Measurements from ENCODE around the gene CTAG1A. TPM values are rescaled to one million over a fixed set of nuclear protein-coding genes. Genes with fewer than 3 reads are reported as not detected.
"Not testable (repeated sequence)": the region's sequence is repeated elsewhere in the genome, so short reads cannot be mapped to it uniquely, and the experiment has no call there.

CTAG1A gene
- total RNA-seq, 1 experiment from 2014 or later: not detected

DNA sequence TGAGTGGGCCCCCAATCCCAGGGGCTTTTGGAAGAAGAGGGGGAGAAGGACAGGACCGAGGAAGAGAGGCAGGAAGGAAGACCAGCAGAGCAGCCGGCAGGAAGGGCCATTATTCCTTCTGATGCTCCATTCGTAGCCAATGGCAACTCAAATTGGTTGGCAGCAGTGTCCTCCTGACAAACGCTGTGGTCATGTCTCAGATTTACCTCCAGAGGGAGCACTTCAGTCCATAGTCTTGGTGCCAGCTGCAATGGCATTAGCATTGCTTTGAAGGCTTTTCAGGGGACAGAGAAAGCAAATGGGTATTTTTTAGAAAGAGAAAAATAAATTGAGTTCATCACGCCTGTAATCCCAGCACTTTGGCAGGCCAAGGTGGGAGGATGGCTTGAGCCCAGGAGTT, 44.0 kb downstream of the CTAG1A start:
- not testable (repeated sequence) for H3K4me3 ChIP-seq; DNase-seq; H3K9me3 ChIP-seq (replicated peaks); H3K27ac ChIP-seq; H3K36me3 ChIP-seq; H3K4me1 ChIP-seq; H3K27me3 ChIP-seq

DNA sequence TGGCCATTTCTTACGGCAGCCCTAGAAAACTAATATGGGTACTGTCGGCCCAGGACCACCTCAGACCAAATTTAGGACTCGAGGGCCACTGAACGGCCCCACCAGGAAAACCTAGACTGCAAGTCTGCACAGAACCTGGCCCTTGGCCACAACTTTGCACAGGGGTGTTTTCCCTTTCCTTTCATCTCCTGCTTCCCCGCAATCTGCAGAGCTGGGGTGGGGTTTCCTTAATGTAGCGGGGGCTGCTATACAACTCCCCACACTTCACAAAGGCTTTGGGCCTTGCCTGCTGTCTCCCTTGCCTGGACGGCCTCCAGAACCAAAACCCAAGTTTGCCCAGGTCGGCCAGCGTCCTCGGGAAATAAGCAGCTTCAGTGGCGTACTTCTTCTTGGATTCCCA, 46.0 kb downstream of the CTAG1A start:
- DNase-seq; H3K4me3 ChIP-seq; H3K9me3 ChIP-seq (replicated peaks); H3K27me3 ChIP-seq; H3K4me1 ChIP-seq; H3K27ac ChIP-seq; H3K36me3 ChIP-seq: not testable (repeated sequence)

GRCh38 chrX:154633661-154634060, 48.7 kb downstream of the CTAG1A start:
- H3K27ac ChIP-seq; H3K4me3 ChIP-seq; DNase-seq; H3K4me1 ChIP-seq; H3K36me3 ChIP-seq; H3K27me3 ChIP-seq; H3K9me3 ChIP-seq (replicated peaks): not testable (repeated sequence)

Other genes starting within 250 kb of the CTAG1A start
- 142 and 173 TPM in 2 replicates for gene FLNA, start 210.5 kb upstream of the CTAG1A start, total RNA-seq (2014; rRNA removed; shearing (Covaris generic))
- gene EMD, start 205.8 kb upstream of the CTAG1A start, total RNA-seq (2014; rRNA removed; shearing (Covaris generic)): 40.1 and 41.3 TPM in 2 replicates
- 3,093 and 3,558 TPM in 2 replicates for gene RPL10, start 186.8 kb upstream of the CTAG1A start, total RNA-seq (2014; rRNA removed; shearing (Covaris generic))
- 20.9 and 21.7 TPM in 2 replicates for gene DNASE1L1, start 175.9 kb upstream of the CTAG1A start, total RNA-seq (2014; rRNA removed; shearing (Covaris generic))
- 8.1 and 12.1 TPM in 2 replicates for gene TAFAZZIN, start 173.6 kb upstream of the CTAG1A start, total RNA-seq (2014; rRNA removed; shearing (Covaris generic))
- 30.4 and 32.0 TPM in 2 replicates for gene ATP6AP1, start 156.5 kb upstream of the CTAG1A start, total RNA-seq (2014; rRNA removed; shearing (Covaris generic))
- gene GDI1, start 148.0 kb upstream of the CTAG1A start, total RNA-seq (2014; rRNA removed; shearing (Covaris generic)): 66.8 and 75.8 TPM in 2 replicates
- 44.2 and 48.7 TPM in 2 replicates for gene FAM50A, start 141.0 kb upstream of the CTAG1A start, total RNA-seq (2014; rRNA removed; shearing (Covaris generic))
- 2.3 and 12.8 TPM in 2 replicates for gene PLXNA3, start 126.9 kb upstream of the CTAG1A start, total RNA-seq (2014; rRNA removed; shearing (Covaris generic))
- 20.6 and 21.0 TPM in 2 replicates for gene LAGE3, start 105.9 kb upstream of the CTAG1A start, total RNA-seq (2014; rRNA removed; shearing (Covaris generic))
- 39.4 and 40.8 TPM in 2 replicates for gene UBL4A, start 98.5 kb upstream of the CTAG1A start, total RNA-seq (2014; rRNA removed; shearing (Covaris generic))
- 13.2 and 13.7 TPM in 2 replicates for gene SLC10A3, start 94.5 kb upstream of the CTAG1A start, total RNA-seq (2014; rRNA removed; shearing (Covaris generic))
- 12.2 and 13.6 TPM in 2 replicates for gene FAM3A, start 68.9 kb upstream of the CTAG1A start, total RNA-seq (2014; rRNA removed; shearing (Covaris generic))
- 19.4 and 21.9 TPM in 2 replicates for gene G6PD, start 38.3 kb upstream of the CTAG1A start, total RNA-seq (2014; rRNA removed; shearing (Covaris generic))
- 9.5 and 10.5 TPM in 2 replicates for gene IKBKG, start 37.5 kb upstream of the CTAG1A start, total RNA-seq (2014; rRNA removed; shearing (Covaris generic))
- not detected in 2 replicates for gene CTAG1B, start 34.1 kb downstream of the CTAG1A start, total RNA-seq (2014; rRNA removed; shearing (Covaris generic))
- 4.1 and 4.2 TPM in 2 replicates for gene CTAG2, start 68.4 kb downstream of the CTAG1A start, total RNA-seq (2014; rRNA removed; shearing (Covaris generic))
- 0.03 TPM in 1 of 2 replicates, not detected in the other for gene GAB3, start 165.9 kb downstream of the CTAG1A start, total RNA-seq (2014; rRNA removed; shearing (Covaris generic))
- 91.0 and 97.8 TPM in 2 replicates for gene DKC1, start 177.7 kb downstream of the CTAG1A start, total RNA-seq (2014; rRNA removed; shearing (Covaris generic))
- gene MPP1, start 220.4 kb downstream of the CTAG1A start, total RNA-seq (2014; rRNA removed; shearing (Covaris generic)): 0.43 TPM in 1 of 2 replicates, not detected in the other
- gene SMIM9, start 249.5 kb downstream of the CTAG1A start, total RNA-seq (2014; rRNA removed; shearing (Covaris generic)): not detected in 2 replicates